OCI-LY7 (cell line): ENCODE data around the gene DTNB.

Source experiments
- EZH2phosphoT487 ChIP-seq: fragments of 200-600 bp; sonication (generic); IDR thresholded peaks from 2 replicates; pipeline ENCODE4 v1.6.1; 2018; ENCODE audit warnings: low read depth, borderline replicate concordance, mild to moderate bottlenecking, mixed run types, antibody characterized with exemption, low read length, moderate library complexity, mixed read lengths
- TF ChIP-seq, protein P1 (sequence below): fragments of 200-600 bp; sonication (generic); conservative IDR thresholded peaks from 2 replicates; pipeline ENCODE4 v1.5.1; 2014; ENCODE audit warnings: mild to moderate bottlenecking, antibody characterized with exemption, low read length, moderate library complexity, mixed read lengths

DNA sequence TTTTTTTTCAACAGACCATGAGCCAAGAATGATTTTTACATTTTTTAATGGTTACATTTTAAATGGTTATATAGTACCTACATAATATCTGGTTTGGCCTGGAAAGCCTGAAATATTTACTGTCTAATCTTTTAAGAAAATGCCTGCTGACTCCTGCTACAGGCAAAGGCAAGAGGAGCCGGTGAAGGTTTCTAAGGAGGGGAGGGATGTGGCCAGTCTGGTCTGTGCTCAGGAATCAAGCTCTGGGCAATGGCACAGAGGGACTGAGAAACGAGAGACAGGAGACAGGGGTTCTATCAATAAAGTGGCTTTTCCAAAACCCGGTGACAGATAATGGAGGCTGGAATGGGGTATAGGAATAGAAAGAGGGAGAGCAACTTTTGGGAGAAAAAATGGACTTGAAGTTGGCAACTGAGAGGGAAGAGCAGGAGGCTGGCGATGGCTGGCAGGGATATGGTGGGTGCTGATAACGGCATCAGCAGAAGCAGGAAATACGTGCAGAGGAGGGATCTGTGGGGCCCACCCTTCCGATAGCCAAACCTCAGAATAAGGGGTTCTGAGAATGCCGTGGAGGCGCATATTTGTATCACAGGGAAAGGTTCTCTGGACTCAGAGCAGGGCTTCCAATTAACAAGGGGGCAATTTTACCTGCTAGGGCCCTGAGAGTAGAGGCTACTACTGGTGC, 267.6 kb downstream of the DTNB start:
- TF ChIP-seq, protein P1, sequence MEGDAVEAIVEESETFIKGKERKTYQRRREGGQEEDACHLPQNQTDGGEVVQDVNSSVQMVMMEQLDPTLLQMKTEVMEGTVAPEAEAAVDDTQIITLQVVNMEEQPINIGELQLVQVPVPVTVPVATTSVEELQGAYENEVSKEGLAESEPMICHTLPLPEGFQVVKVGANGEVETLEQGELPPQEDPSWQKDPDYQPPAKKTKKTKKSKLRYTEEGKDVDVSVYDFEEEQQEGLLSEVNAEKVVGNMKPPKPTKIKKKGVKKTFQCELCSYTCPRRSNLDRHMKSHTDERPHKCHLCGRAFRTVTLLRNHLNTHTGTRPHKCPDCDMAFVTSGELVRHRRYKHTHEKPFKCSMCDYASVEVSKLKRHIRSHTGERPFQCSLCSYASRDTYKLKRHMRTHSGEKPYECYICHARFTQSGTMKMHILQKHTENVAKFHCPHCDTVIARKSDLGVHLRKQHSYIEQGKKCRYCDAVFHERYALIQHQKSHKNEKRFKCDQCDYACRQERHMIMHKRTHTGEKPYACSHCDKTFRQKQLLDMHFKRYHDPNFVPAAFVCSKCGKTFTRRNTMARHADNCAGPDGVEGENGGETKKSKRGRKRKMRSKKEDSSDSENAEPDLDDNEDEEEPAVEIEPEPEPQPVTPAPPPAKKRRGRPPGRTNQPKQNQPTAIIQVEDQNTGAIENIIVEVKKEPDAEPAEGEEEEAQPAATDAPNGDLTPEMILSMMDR: no peak
- no peak for TF ChIP-seq EZH2phosphoT487
